HG02938 (cell line): Measurements from ENCODE around the gene PLPPR2.
"Not testable (repeated sequence)": the region's sequence is repeated elsewhere in the genome, so short reads cannot be mapped to it uniquely, and the experiment has no call there.

Experiments
- ATAC-seq: cut with Tn5 transposase; IDR thresholded peaks from one replicate; pipeline ENCODE4 v1.9.1; 2021; ENCODE audit warnings: mild to moderate bottlenecking, moderate library complexity; ENCODE audit not compliant: unreplicated experiment

Gene PLPPR2

DNA sequence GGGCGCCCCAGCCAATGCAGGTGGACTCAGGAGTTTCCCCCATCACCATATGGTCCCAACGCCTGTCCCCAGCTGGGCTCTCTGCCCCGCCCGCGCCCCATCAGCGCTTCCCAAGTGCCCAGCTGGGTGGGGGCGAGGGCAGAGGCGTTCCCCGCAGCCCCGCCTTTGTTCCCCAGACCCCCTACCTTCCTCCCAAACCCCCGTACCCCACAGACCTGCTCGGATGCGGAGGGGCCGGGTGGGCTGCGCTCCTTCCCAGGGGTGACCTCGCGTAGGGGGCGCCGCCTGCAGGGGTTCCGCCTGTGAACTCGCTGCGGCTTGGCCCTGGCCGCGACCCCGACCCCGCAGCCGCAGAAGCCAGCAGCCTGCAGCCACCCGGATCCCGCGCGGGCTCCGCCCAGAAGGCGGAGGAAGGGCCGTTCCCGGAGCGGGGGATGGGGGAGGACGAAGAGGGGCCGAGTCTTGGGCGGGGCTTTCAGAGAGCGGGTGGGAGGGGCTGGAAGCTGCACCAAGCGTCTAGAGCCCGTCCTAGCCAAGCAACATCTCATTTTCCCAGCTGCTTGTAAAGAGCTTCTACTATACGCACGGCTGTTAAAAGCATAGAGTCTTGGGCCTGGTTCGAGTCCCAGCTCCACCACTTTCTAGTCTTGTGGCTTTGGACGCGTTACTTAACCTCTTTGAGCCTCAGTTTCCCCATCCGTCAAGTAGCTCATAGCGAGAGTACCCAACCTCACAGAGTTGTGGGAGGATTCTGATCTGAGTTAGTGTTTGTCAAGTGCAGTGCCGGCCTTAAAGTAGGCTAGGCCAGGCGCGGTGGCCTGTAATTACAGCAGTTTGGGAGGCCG, 15.8 kb upstream of the PLPPR2 start, which contains the start of gene RAB3D:
TSS of gene RAB3D (minus strand) at position 404 of the 845 bp plus-strand sequence. CDS start 2,258 bp downstream, outside the sequence.
- ATAC-seq = no peak

- ATAC-seq = not testable (repeated sequence)
Observed at GRCh38 chr19:11340099-11340467, 15.1 kb upstream of the PLPPR2 start.

GRCh38 chr19:11342429-11342828, 12.8 kb upstream of the PLPPR2 start:
- ATAC-seq = no peak

GRCh38 chr19:11345122-11345803, 10.0 kb upstream of the PLPPR2 start:
- no peak for ATAC-seq

DNA sequence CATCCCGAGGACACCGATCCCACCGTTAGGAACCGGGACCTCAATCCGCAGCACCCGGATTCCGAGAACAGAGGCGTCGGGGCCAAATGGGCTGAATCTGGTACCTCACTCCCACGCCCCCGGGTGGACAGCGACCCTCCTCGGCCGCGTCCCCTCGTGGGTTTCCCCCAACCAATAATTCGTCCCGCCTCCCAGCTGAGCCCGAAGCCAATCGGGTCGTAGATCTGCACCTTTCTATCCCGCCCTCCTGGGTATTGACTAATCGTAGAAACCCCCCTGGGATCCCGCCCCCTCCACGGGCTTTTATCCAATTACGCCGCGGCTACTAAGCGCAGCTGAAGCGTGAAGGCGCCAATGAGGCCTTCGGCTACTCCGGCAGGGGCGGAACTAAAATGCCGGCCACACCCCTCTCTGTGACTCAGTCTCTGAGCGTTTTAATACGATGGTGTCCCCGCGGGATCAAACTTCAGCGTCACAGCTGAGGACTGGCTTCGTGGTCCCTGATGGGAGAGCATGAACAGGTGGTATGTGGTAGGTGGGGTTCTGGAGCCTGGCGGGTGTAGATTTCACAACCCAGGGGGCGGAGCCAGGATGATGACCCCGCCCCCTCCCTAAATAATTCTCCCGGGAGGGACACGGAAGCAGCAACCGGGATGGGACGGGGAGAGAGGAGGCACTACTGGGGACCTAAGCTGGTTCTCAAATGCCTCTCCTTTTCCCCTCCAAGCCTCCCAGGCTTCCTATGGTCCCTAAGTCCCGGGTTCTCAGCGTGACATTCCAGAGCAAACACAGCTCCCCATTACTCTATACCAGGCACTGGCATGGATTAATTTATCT, 8.9 kb upstream of the PLPPR2 start, which contains the start of the genes CCDC159 and TMEM205:
TSS of gene CCDC159 (plus strand) at position 416 of the 837 bp plus-strand sequence. CDS start at position 504, 88 bp downstream.
TSS of gene TMEM205 (minus strand) at position 165 of the 837 bp plus-strand sequence. CDS start 649 bp downstream, outside the sequence.
- ATAC-seq = peak; percentile 88

DNA sequence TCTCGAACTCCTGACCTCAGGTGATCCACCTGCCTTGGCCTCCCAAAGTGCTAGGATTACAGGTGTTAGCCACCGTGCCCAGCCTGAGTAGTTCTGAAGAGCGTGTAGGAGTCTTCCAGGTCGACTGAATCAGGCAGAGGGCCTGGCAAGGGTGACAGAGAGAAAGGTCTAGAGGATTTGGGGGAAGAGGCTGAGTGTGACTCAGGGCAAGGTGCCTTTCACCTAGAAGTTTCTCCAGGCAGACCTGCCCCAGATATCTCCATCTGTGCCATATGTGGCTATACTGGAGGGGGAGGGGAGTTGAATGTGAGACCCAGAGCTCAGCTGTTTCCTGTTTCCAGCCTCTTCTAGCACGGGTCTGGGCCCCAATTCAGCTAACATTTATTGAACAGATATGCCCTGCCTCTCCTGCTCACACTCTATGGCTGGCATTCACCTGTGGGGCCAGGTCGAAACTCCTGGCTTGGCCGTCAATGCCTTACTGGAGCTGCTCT, 7.6 kb upstream of the PLPPR2 start:
- no peak for ATAC-seq

DNA sequence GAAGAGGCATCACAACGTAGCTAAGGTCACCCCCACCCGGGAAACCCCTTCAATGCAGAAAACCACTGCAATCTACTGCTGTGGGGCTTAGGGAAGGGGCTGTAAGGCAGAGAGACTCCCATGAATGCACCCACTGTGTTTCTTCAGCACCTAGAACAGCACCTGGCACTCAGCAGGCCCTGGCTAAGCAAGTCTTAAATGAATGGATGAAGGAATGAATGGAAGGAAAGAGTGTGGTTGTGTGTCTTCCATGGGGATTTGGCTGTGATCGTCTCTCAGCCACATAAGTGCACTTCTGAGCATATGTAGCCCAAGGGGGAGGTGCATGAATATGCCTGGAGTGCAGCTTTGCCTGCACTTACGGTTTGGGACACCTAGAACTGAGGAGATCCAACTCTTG, 6.1 kb upstream of the PLPPR2 start:
- no peak for ATAC-seq

GRCh38 chr19:11354102-11354501, 1.1 kb upstream of the PLPPR2 start:
- ATAC-seq = not testable (repeated sequence)

DNA sequence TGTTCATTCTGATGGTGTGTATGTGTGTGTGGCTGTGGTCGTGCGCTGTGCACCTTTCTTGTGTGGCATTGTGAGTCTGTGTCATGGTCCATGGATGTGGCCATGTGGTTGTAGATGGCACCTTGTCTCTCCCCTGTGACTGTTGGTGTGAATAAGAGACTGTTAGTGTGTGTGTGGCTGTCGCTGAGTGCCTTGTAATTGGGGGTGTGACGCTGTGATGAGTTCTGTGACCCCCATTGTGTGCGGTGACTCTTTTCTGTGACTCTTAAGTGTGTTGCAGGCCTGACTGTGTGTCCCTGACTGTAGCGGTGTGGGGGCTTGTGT, 804 bp downstream of the PLPPR2 start:
- ATAC-seq = no peak

DNA sequence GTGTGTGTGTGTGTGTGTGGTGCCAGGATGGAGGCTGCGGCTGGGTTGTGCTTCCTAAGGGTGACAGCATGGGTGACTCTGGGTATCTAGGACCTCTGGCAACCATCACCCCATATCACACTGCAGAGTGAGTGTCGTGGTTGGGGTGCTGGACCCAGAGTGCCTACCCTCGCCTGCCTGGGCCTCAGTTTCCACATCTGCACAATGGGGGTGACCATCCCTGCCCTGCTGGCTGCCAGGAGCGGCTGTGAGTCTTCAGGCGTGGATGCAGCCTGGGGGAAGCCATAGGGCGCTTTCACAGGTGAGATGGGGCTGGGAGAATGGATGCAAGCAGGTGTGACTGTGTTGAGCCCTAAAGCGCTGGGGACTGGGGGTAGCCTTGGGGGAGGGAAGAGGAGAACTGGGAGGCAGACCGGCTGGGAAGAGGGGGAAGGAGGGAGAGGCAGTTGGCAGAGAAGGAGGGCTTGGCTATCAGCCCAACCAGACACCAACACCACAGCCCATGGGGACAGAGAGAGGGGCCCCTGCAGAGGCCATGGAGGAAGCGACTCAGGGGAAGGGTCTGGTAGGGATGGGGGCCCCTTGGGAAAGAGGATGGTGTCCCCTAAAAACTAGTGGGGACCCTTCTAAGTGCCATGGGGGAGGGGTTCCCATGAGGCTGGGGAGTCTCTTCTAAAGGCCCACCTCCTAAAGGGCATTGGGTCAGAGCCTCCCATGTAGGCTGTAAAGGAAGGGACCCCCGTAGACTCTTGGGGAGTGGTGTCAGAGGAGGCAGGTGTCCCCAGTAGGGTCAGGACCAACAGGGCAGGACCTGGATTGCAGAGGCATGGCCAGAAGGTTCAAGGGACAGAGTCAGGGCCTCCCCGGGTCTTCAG, 1.7 kb downstream of the PLPPR2 start:
- ATAC-seq = no peak

DNA sequence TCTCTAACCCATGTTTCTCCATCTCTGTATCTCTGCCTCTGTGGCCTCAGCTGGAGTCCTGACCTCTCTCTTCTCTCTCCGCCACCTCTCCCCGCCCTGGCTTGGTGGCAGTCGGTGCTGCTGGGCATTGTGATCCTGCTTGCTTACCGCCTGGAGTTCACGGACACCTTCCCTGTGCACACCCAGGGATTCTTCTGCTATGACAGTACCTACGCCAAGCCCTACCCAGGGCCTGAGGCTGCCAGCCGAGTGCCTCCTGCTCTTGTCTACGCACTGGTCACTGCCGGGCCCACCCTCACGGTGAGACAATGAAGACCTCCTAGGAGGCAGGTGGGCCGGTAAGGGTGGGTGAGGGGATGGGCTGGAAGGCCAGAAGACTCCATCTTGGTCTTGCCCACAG, 4.2 kb downstream of the PLPPR2 start:
- ATAC-seq = no peak

DNA sequence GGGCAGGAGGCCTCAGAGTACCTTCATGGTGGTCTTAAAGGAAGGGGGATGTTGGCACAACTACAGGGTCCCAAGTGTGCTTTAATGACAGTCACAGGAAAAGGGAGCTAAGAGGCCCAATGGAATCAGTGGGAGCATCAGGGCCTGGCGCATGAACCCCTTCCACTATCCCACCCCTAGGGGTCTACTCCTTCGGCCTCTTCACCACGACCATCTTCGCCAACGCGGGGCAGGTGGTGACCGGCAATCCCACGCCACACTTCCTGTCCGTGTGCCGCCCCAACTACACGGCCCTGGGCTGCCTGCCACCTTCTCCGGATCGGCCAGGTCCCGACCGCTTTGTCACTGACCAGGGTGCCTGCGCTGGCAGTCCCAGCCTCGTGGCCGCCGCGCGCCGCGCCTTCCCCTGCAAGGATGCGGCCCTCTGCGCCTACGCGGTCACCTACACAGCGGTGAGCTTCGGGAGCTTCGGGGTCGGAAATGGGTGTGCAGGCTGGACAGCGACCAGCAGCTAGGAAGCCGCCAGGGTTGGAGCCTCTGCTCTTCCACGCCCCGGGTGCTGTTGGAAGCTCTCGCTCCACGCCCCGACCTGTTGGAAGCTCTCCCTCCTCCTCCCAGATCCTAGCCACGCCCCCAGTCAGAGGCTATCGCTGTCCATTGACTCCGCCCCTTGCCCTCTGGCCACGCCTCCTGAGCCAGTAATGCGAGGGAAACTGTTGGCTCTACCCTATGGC, 6.0 kb downstream of the PLPPR2 start:
- no peak for ATAC-seq

DNA sequence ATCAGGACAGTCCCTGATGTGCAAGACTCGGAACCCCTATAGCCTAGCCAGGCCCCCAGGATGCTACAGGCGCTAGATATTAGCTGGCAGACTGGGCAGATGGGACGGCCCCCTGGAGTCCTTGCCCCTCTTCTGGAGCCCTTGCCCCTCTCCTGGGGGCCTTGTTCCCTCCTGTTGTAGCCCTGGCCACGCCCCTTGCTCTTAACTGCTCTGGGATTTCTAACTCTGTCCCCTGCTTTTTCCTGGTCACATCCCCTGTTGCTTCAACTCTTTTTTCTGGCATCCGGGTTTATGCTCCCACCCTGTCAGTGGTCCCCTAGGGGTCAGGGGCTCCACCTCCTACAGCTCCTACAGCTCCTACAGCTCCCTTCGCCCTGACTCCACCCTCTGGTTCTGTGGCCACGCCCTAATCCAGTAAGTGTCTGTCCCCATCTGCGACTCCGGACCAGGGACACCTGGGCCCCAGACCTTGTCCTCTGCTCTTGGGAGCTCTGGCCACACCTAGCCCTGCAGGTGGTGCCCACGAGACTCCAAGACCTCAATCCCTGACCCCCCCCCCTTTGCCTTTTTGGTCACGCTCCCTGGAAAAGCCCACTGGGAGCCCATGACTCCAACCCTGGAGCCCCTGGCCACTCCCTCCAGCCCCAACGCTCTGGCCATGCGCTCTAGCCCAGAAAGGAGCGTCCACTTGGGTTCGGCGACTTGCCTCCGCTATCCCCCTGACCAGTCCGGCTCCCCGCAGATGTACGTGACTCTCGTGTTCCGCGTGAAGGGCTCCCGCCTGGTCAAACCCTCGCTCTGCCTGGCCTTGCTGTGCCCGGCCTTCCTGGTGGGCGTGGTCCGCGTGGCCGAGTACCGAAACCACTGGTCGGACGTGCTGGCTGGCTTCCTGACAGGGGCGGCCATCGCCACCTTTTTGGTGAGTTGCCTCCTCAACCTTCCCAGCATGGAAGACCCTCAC, 6.8 kb downstream of the PLPPR2 start:
- no peak for ATAC-seq

- no peak for ATAC-seq
Observed at GRCh38 chr19:11363881-11364280, 8.6 kb downstream of the PLPPR2 start.

DNA sequence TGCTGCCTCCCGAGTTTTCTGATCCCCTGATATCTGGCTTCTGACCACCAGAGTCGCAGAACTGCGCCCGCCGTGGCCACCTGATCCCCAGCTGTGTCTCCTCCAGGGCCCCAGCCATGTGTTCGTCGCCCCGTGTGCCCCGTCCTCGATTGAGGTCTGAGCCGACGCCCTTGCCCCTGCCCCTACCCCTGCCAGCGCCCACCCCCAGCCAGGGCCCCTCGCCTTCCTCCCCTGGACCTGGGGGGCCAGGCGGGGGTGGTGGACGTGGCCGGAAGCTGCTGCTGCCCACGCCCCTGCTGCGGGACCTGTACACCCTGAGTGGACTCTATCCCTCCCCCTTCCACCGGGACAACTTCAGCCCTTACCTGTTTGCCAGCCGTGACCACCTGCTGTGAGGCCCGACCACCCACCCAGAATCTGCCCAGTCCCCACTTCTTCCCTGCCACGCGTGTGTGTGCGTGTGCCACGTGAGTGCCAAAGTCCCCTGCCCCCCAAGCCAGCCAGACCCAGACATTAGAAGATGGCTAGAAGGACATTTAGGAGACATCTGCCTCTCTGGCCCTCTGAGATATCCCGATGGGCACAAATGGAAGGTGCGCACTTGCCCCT, 9.2 kb downstream of the PLPPR2 start:
- no peak for ATAC-seq

DNA sequence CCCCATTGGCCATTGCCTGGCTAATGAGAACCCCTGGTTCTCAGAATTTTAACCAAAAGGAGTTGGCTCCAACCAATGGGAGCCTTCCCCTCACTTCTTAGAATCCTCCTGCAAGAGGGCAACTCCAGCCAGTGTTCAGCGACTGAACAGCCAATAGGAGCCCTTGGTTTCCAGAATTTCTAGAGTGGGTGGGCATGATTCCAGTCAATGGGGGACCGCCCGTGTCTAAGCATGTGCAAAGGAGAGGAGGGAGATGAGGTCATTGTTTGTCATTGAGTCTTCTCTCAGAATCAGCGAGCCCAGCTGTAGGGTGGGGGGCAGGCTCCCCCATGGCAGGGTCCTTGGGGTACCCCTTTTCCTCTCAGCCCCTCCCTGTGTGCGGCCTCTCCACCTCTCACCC, 9.7 kb downstream of the PLPPR2 start:
- ATAC-seq = no peak

- ATAC-seq = no peak
Observed at GRCh38 chr19:11365557-11366117, 10.4 kb downstream of the PLPPR2 start.
